Neural progenitor cell (in vitro differentiated cells): ENCODE data around the gene C1QA.

ENCODE experiments used
- CTCF ChIP-seq: fragments of 200-600 bp; sonication (generic); IDR thresholded peaks from 2 replicates; pipeline ENCODE4 v1.5.1; 2017; ENCODE audit warnings: antibody characterized with exemption, mild to moderate bottlenecking
- EZH2phosphoT487 ChIP-seq: fragments of 200-600 bp; sonication (generic); IDR thresholded peaks from 2 replicates; pipeline ENCODE4 v1.6.1; 2017; ENCODE audit warnings: antibody characterized with exemption

GRCh38 chr1:22676916-22677583, 40.6 kb downstream of the C1QA start:
- TF ChIP-seq EZH2phosphoT487 (no peak), CTCF (no peak)
